Fibroblast of lung (primary cell): ENCODE data around the gene ARL4A. TPM values are rescaled to one million over a fixed set of nuclear protein-coding genes. Genes with fewer than 3 reads are reported as not detected.
"Not testable (repeated sequence)": the region's sequence is repeated elsewhere in the genome, so short reads cannot be mapped to it uniquely, and the experiment has no call there.

Experiments
- DNase-seq, 2 donors: peaks; one replicate each; pipeline versions ENCODE4 v3.0.0 to v3.0.0-alpha.2; 2010; ENCODE audit warnings: low read depth in 2 of 2
- H2AFZ ChIP-seq: 2 replicates; pipeline ENCODE4 v1.5.1; 2012; ENCODE audit warnings: low read length, control low read depth, inconsistent platforms
- H3K27ac ChIP-seq: 2 replicates; pipeline ENCODE4 v1.5.1; 2011; ENCODE audit warnings: low read length, control low read depth; ENCODE audit not compliant: insufficient read depth
- H3K27me3 ChIP-seq: 2 replicates; pipeline ENCODE4 v1.5.1; 2011; ENCODE audit warnings: mild to moderate bottlenecking, low read length; ENCODE audit not compliant: control insufficient read depth, insufficient read depth
- H3K36me3 ChIP-seq: 2 replicates; pipeline ENCODE4 v1.5.1; 2011; ENCODE audit warnings: low read length; ENCODE audit not compliant: control insufficient read depth, insufficient read depth
- H3K4me1 ChIP-seq: 2 replicates; pipeline ENCODE4 v1.5.1; 2011; ENCODE audit warnings: low read length; ENCODE audit not compliant: control insufficient read depth, insufficient read depth; ENCODE audit errors: extremely low read depth
- H3K4me2 ChIP-seq: 2 replicates; pipeline ENCODE4 v1.5.1; 2011; ENCODE audit warnings: low read length, control low read depth; ENCODE audit not compliant: insufficient read depth; ENCODE audit errors: extremely low read depth
- H3K4me3 ChIP-seq, 4 experiments: fragments of 200-600 bp in 1 of 4; sonication (generic) in 1 of 4; replicated peaks in 1 of 4; 2 replicates each; pipeline ENCODE4 v1.5.1; 2011 to 2016; ENCODE audit warnings: low read length in 4 of 4, low read depth in 3 of 4, mild to moderate bottlenecking in 3 of 4, control low read depth in 2 of 4, inconsistent platforms in 1 of 4, mixed read lengths in 1 of 4; ENCODE audit not compliant: insufficient read depth in 1 of 4; ENCODE audit errors: control extremely low read depth in 1 of 4
- H3K79me2 ChIP-seq: 2 replicates; pipeline ENCODE4 v1.5.1; 2012; ENCODE audit warnings: mild to moderate bottlenecking, low read length, inconsistent platforms; ENCODE audit not compliant: control insufficient read depth, insufficient read depth
- H3K9ac ChIP-seq: 2 replicates; pipeline ENCODE4 v1.5.1; 2011; ENCODE audit warnings: mild to moderate bottlenecking, low read length, control low read depth; ENCODE audit not compliant: insufficient read depth
- H3K9me3 ChIP-seq: 2 replicates; pipeline ENCODE4 v1.5.1; 2012; ENCODE audit warnings: low read depth, low read length; ENCODE audit not compliant: control insufficient read depth, insufficient read depth
- H4K20me1 ChIP-seq: 2 replicates; pipeline ENCODE4 v1.5.1; 2011; ENCODE audit warnings: low read length; ENCODE audit not compliant: control insufficient read depth, insufficient read depth; ENCODE audit errors: extremely low read depth
- CTCF ChIP-seq, 2 donors: IDR thresholded peaks in 1 of 2; conservative IDR thresholded peaks in 1 of 2; 1 replicate in 1 of 2; 2 replicates in 1 of 2; pipeline ENCODE4 v1.5.1; 2011 to 2012; ENCODE audit warnings: low read length in 2 of 2, control low read depth in 1 of 2, inconsistent platforms in 1 of 2, low read depth in 1 of 2, mild to moderate bottlenecking in 1 of 2
- EZH2 ChIP-seq: IDR thresholded peaks from 2 replicates; pipeline ENCODE4 v1.5.1; 2012; ENCODE audit warnings: low read length, control low read depth, mild to moderate bottlenecking; ENCODE audit errors: missing control alignments
- polyA plus RNA-seq, 2 donors: library from polyadenylated mRNA; depleted of rRNA in 1 of 2; stranded (reverse) in 1 of 2; unstranded in 1 of 2; fragments of >200 nt; gene quantifications; 2 replicates each; pipeline ENCODE4 v1.2.1, GENCODE V29; 2011 to 2012; ENCODE audit warnings: missing spikeins in 1 of 2
- total RNA-seq: library from RNA; depleted of rRNA; stranded (reverse); fragments of >200 nt; gene quantifications from 2 replicates; pipeline ENCODE4 v1.2.1, GENCODE V29; 2014

Gene ARL4A
- total and polyA plus RNA-seq, 2 donors (not counting 1 experiment from before 2014, with no cell fraction given) = 11.4 to 37.0 TPM

- no peak for DNase-seq
- no peak overlapping the region for H3K9ac ChIP-seq
These were observed 2.8 kb downstream of the ARL4A start for GRCh38 chr7:12690041-12690878.

GRCh38 chr7:12691388-12691787 is 4.0 kb downstream of the ARL4A start:
- not testable (repeated sequence) for H3K4me2 ChIP-seq, H3K4me1 ChIP-seq, DNase-seq, H2AFZ ChIP-seq, H3K27me3 ChIP-seq, H3K9ac ChIP-seq, H3K36me3 ChIP-seq, H3K27ac ChIP-seq, H4K20me1 ChIP-seq, H3K9me3 ChIP-seq
- Histone ChIP-seq H3K79me2 (peaks cover 19% of the 10 kb centered on the region), H3K4me3 (peak overlapping the region in 1 of 4 experiments; percentile 7)

More at GRCh38 chr7:12690041-12690878, 2.8 kb downstream of the ARL4A start:
- Histone ChIP-seq H3K4me3 (peak overlapping the region in 3 of 4 experiments; percentile 4 to 100 (median 38)), H3K27ac (no peak overlapping the region), H3K36me3 (no peaks in the 10 kb centered on the region), H3K4me1 (no peaks in the 10 kb centered on the region), H4K20me1 (no peaks in the 10 kb centered on the region), H3K79me2 (peaks cover 19% of the 10 kb centered on the region), H3K9me3 (no peaks in the 10 kb centered on the region), H2AFZ (no peak overlapping the region), H3K27me3 (no peaks in the 10 kb centered on the region), H3K4me2 (peak overlapping the region; percentile 47)
- TF ChIP-seq CTCF (conservative IDR thresholded peaks at IDR 0.05 in 1 of 2, IDR thresholded peaks at IDR 0.05 in 1 of 2; ENCODE audit: low read depth in 1 of 2, low read length in 2 of 2) (no peak), EZH2 (no peak)

GRCh38 chr7:12692035-12692434 is 4.6 kb downstream of the ARL4A start:
- Histone ChIP-seq H3K4me2 (no peak overlapping the region), H3K4me3 (no peak overlapping the region), H3K36me3 (no peaks in the 10 kb centered on the region), H3K27ac (no peak overlapping the region), H2AFZ (no peak overlapping the region), H3K79me2 (peaks cover 19% of the 10 kb centered on the region), H4K20me1 (no peaks in the 10 kb centered on the region), H3K9me3 (no peaks in the 10 kb centered on the region), H3K9ac (no peak overlapping the region), H3K4me1 (no peaks in the 10 kb centered on the region), H3K27me3 (no peaks in the 10 kb centered on the region)
- no peak for TF ChIP-seq CTCF (conservative IDR thresholded peaks at IDR 0.05 in 1 of 2, IDR thresholded peaks at IDR 0.05 in 1 of 2; ENCODE audit: low read depth in 1 of 2, low read length in 2 of 2)
- TF ChIP-seq EZH2 = no peak
- DNase-seq = no peak
